Upper lobe of right lung (tissue), 1 donor: ENCODE results near the gene SRGAP3. TPM values are rescaled to one million over a fixed set of nuclear protein-coding genes. Genes with fewer than 3 reads are reported as not detected.

Experiments used
- ATAC-seq: fragments of 200-7000 bp; cut with Tn5 transposase; one replicate; pipeline ENCODE4 v1.9.1; 2020; ENCODE audit warnings: mild to moderate bottlenecking, moderate library complexity
- DNase-seq: peaks from one replicate; pipeline ENCODE4 v3.0.0-alpha.2; 2020
- H3K27ac ChIP-seq: fragments of 200-600 bp; one replicate; pipeline ENCODE4 v1.8.0; 2022
- H3K27me3 ChIP-seq: fragments of 200-600 bp; one replicate; pipeline ENCODE4 v1.8.0; 2022; ENCODE audit warnings: mild to moderate bottlenecking
- H3K36me3 ChIP-seq: fragments of 200-600 bp; one replicate; pipeline ENCODE4 v1.8.0; 2022
- H3K4me1 ChIP-seq: fragments of 200-600 bp; one replicate; pipeline ENCODE4 v1.8.0; 2022
- H3K4me3 ChIP-seq: fragments of 200-600 bp; one replicate; pipeline ENCODE4 v1.8.0; 2022; ENCODE audit warnings: mild to moderate bottlenecking
- H3K9me3 ChIP-seq: fragments of 200-600 bp; one replicate; pipeline ENCODE4 v1.8.0; 2022
- CTCF ChIP-seq: fragments of 200-600 bp; IDR thresholded peaks from one replicate; pipeline ENCODE4 v1.8.0; 2022; ENCODE audit warnings: antibody characterized with exemption
- intact Hi-C: fragments of 100-400 bp; cut with DNase I; formaldehyde crosslinking; loops from one replicate; pipeline ENCODE4 v1.11.0; 2022
- total RNA-seq: library from RNA; stranded (reverse); fragmentation: NEBNext Ultra II Directional; extraction: Animal tissue kit (Norgen Biotek cat#: 25700); gene quantifications from one replicate; pipeline ENCODE4 v1.2.1, GENCODE V29; 2021
- donor health status: DM: no; HTN: yes; CAD: no; lungs with severe emphysema.

Gene SRGAP3
- total RNA-seq, 1 donor from 2014 or later, result 3.2 TPM

- H3K9me3 ChIP-seq, result no peaks in the 10 kb centered on the region
- peaks cover 3% of the 10 kb centered on the region for H3K4me1 ChIP-seq
- H3K4me3 ChIP-seq, result no peak overlapping the region
- peaks cover 7% of the 10 kb centered on the region for H3K27me3 ChIP-seq
- H3K36me3 ChIP-seq, result no peaks in the 10 kb centered on the region
- ATAC-seq, result no peak
- intact Hi-C loops, result loop anchor here (5.0 to 10.0 kb wide), 2 partner anchors 92 to 330 kb away; no protein-coding TSS in a partner anchor
- no peak for TF ChIP-seq CTCF
- no peak overlapping the region for H3K27ac ChIP-seq
- DNase-seq, result no peak
Observed at GRCh38 chr3:8972639-8973038, 276.8 kb downstream of the SRGAP3 start.

GRCh38 chr3:8970971-8971589, 278.4 kb downstream of the SRGAP3 start:
- peak; percentile 99 for TF ChIP-seq CTCF
- ATAC-seq, result peak; percentile 86
- H3K36me3 ChIP-seq, result no peaks in the 10 kb centered on the region
- H3K4me3 ChIP-seq, result no peak overlapping the region
- H3K27me3 ChIP-seq, result peaks cover 7% of the 10 kb centered on the region
- DNase-seq, result no peak
- peaks cover 3% of the 10 kb centered on the region for H3K4me1 ChIP-seq
- no peak overlapping the region for H3K27ac ChIP-seq
- intact Hi-C loops, result loop anchor here (5.0 to 10.0 kb wide), 2 partner anchors 94 to 331 kb away; no protein-coding TSS in a partner anchor
- H3K9me3 ChIP-seq, result no peaks in the 10 kb centered on the region

- intact Hi-C loops, result no loop called here
- no peaks in the 10 kb centered on the region for H3K36me3 ChIP-seq
- no peaks in the 10 kb centered on the region for H3K9me3 ChIP-seq
- ATAC-seq, result no peak
- no peak overlapping the region for H3K4me3 ChIP-seq
- peaks cover 3% of the 10 kb centered on the region for H3K4me1 ChIP-seq
- no peak overlapping the region for H3K27ac ChIP-seq
- no peak for TF ChIP-seq CTCF
- DNase-seq, result no peak
- H3K27me3 ChIP-seq, result peaks cover 7% of the 10 kb centered on the region
Observed at GRCh38 chr3:8969241-8969640, 280.2 kb downstream of the SRGAP3 start.

- H3K4me3 ChIP-seq, result no peak overlapping the region
- peaks cover 7% of the 10 kb centered on the region for H3K27me3 ChIP-seq
- no peaks in the 10 kb centered on the region for H3K36me3 ChIP-seq
- no peaks in the 10 kb centered on the region for H3K9me3 ChIP-seq
- H3K4me1 ChIP-seq, result peaks cover 3% of the 10 kb centered on the region
- TF ChIP-seq CTCF, result no peak
- intact Hi-C loops, result no loop called here
- ATAC-seq (no peak), DNase-seq (no peak)
- no peak overlapping the region for H3K27ac ChIP-seq
Observed at GRCh38 chr3:8968375-8968882, 281.0 kb downstream of the SRGAP3 start.

GRCh38 chr3:8967553-8967952, 281.9 kb downstream of the SRGAP3 start:
- intact Hi-C loops, result no loop called here
- ATAC-seq (no peak), DNase-seq (no peak)
- Histone ChIP-seq H3K4me1 (peaks cover 6% of the 10 kb centered on the region), H3K4me3 (no peak overlapping the region), H3K27me3 (peaks cover 7% of the 10 kb centered on the region), H3K27ac (no peak overlapping the region), H3K36me3 (no peaks in the 10 kb centered on the region), H3K9me3 (no peaks in the 10 kb centered on the region)
- TF ChIP-seq CTCF, result no peak
